Loucy (cell line): ENCODE data around the gene SIGLEC7.

Source experiments
- H2AFZ ChIP-seq: fragments of 200-600 bp; sonication (generic); 2 replicates; pipeline ENCODE4 v1.6.0; 2016; ENCODE audit warnings: antibody characterized with exemption, mild to moderate bottlenecking, low read length, moderate library complexity
- H3F3A ChIP-seq: fragments of 200-600 bp; 2 replicates; pipeline ENCODE4 v1.6.0; 2016; ENCODE audit warnings: antibody characterized with exemption, low read depth, mild to moderate bottlenecking
- H3K27me3 ChIP-seq: fragments of 200-600 bp; sonication (generic); 2 replicates; pipeline ENCODE4 v1.6.1; 2014; ENCODE audit warnings: low read length, mild to moderate bottlenecking; ENCODE audit not compliant: insufficient read depth, poor library complexity, severe bottlenecking
- H3K36me3 ChIP-seq: fragments of 200-600 bp; sonication (generic); 2 replicates; pipeline ENCODE4 v1.6.1; 2016; ENCODE audit warnings: low read length; ENCODE audit not compliant: insufficient read depth
- H3K4me1 ChIP-seq: fragments of 200-600 bp; sonication (generic); 2 replicates; pipeline ENCODE4 v1.5.1; 2014; ENCODE audit warnings: low read length, mild to moderate bottlenecking; ENCODE audit not compliant: insufficient read depth, poor library complexity, severe bottlenecking
- H3K4me2 ChIP-seq: fragments of 200-600 bp; sonication (generic); 2 replicates; pipeline ENCODE4 v1.6.0; 2014; ENCODE audit warnings: antibody characterized with exemption, low read length, low read depth, mild to moderate bottlenecking; ENCODE audit not compliant: poor library complexity, severe bottlenecking
- H3K4me3 ChIP-seq: fragments of 200-600 bp; sonication (generic); 2 replicates; pipeline ENCODE4 v1.5.1; 2014; ENCODE audit warnings: low read length, mild to moderate bottlenecking, mixed read lengths; ENCODE audit not compliant: poor library complexity, severe bottlenecking
- H3K79me2 ChIP-seq: fragments of 200-600 bp; sonication (generic); 2 replicates; pipeline ENCODE4 v1.6.1; 2014; ENCODE audit warnings: low read length; ENCODE audit not compliant: insufficient read depth
- H3K9ac ChIP-seq: fragments of 200-600 bp; sonication (generic); 2 replicates; pipeline ENCODE4 v1.6.0; 2014; ENCODE audit warnings: mild to moderate bottlenecking, low read depth, low read length, moderate library complexity; ENCODE audit not compliant: poor library complexity, severe bottlenecking
- H3K9me2 ChIP-seq: fragments of 200-600 bp; sonication (generic); replicated peaks from 2 replicates; pipeline ENCODE4 v1.6.1; 2016; ENCODE audit warnings: low read depth, low read length, mixed read lengths
- H3K9me3 ChIP-seq: fragments of 200-600 bp; sonication (generic); 2 replicates; pipeline ENCODE4 v1.6.1; 2014; ENCODE audit warnings: mild to moderate bottlenecking, antibody characterized with exemption, low read length, low read depth; ENCODE audit not compliant: insufficient read depth
- H4K20me1 ChIP-seq: fragments of 200-600 bp; sonication (generic); 2 replicates; pipeline ENCODE4 v1.6.0; 2014; ENCODE audit warnings: antibody characterized with exemption, low read length, mild to moderate bottlenecking; ENCODE audit not compliant: insufficient read depth, poor library complexity, severe bottlenecking
- EZH2phosphoT487 ChIP-seq: fragments of 200-600 bp; IDR thresholded peaks from 2 replicates; pipeline ENCODE4 v1.6.1; 2018; ENCODE audit warnings: antibody characterized with exemption, mild to moderate bottlenecking, moderate library complexity, borderline replicate concordance
- TF ChIP-seq, protein P1 (sequence below): fragments of 200-600 bp; sonication (generic); conservative IDR thresholded peaks from 2 replicates; pipeline ENCODE4 v1.5.1; 2014; ENCODE audit warnings: mild to moderate bottlenecking, antibody characterized with exemption, low read length

The SIGLEC7 gene

DNA sequence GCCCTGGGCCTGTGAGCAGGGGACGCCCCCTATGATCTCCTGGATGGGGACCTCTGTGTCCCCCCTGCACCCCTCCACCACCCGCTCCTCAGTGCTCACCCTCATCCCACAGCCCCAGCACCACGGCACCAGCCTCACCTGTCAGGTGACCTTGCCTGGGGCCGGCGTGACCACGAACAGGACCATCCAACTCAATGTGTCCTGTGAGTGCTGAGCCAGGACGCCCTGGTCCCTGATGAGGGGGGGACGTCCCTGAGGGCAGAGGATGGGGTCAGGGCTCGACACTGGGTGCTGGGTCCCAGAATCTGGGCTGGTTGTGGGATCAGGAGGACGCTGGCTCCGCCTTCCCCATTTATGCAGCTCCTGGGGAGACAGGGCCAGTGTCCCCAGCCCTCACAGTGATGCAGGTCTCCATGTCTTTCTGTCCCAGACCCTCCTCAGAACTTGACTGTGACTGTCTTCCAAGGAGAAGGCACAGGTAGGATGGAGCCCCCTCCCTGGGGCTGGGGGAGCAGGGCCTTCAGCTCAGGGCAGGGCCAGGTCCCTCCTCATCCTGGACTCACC is 2.5 kb downstream of the SIGLEC7 start:
- TF ChIP-seq, protein P1, sequence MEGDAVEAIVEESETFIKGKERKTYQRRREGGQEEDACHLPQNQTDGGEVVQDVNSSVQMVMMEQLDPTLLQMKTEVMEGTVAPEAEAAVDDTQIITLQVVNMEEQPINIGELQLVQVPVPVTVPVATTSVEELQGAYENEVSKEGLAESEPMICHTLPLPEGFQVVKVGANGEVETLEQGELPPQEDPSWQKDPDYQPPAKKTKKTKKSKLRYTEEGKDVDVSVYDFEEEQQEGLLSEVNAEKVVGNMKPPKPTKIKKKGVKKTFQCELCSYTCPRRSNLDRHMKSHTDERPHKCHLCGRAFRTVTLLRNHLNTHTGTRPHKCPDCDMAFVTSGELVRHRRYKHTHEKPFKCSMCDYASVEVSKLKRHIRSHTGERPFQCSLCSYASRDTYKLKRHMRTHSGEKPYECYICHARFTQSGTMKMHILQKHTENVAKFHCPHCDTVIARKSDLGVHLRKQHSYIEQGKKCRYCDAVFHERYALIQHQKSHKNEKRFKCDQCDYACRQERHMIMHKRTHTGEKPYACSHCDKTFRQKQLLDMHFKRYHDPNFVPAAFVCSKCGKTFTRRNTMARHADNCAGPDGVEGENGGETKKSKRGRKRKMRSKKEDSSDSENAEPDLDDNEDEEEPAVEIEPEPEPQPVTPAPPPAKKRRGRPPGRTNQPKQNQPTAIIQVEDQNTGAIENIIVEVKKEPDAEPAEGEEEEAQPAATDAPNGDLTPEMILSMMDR: no peak
- no peak for TF ChIP-seq EZH2phosphoT487
- no peaks in the 10 kb centered on the region for H3K27me3 ChIP-seq
- H3K4me2 ChIP-seq: no peak overlapping the region
- no peaks in the 10 kb centered on the region for H3K9me2 ChIP-seq
- H3K4me3 ChIP-seq: no peak overlapping the region
- H3K36me3 ChIP-seq: no peaks in the 10 kb centered on the region
- H3K4me1 ChIP-seq: no peaks in the 10 kb centered on the region
- no peaks in the 10 kb centered on the region for H4K20me1 ChIP-seq
- no peaks in the 10 kb centered on the region for H3K79me2 ChIP-seq
- no peak overlapping the region for H3K9ac ChIP-seq
- H3F3A ChIP-seq: no peaks in the 10 kb centered on the region
- no peak overlapping the region for H2AFZ ChIP-seq
- H3K9me3 ChIP-seq: no peaks in the 10 kb centered on the region

- Histone ChIP-seq H3K36me3 (no peaks in the 10 kb centered on the region), H2AFZ (no peak overlapping the region), H3F3A (no peaks in the 10 kb centered on the region), H3K79me2 (no peaks in the 10 kb centered on the region), H3K4me1 (no peaks in the 10 kb centered on the region), H3K9ac (no peak overlapping the region), H3K4me3 (no peak overlapping the region), H3K27me3 (no peaks in the 10 kb centered on the region), H4K20me1 (no peaks in the 10 kb centered on the region), H3K9me2 (no peaks in the 10 kb centered on the region), H3K4me2 (no peak overlapping the region), H3K9me3 (no peaks in the 10 kb centered on the region)
- TF ChIP-seq EZH2phosphoT487: no peak
- TF ChIP-seq, protein P1: no peak
These were observed 3.9 kb downstream of the SIGLEC7 start for GRCh38 chr19:51145916-51146493.

DNA sequence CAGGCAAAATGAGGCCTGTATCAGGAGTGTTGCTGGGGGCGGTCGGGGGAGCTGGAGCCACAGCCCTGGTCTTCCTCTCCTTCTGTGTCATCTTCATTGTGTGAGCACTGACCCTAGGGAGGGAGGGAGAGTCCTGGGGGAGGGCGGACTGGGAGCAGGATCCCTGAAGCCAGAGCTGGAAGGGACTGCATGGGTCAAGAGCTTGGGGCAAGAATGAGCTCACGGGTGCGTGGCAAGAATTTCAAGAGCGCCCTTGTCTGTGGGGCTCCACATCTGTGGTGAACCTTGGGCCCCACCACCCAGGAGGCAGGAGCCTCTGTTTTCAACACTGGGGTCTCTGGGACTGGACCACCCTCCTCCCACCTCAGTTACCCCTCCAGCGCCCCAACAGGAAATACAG is 4.7 kb downstream of the SIGLEC7 start:
- H3K9me2 ChIP-seq: no peaks in the 10 kb centered on the region
- no peaks in the 10 kb centered on the region for H4K20me1 ChIP-seq
- no peak overlapping the region for H3K4me3 ChIP-seq
- TF ChIP-seq, protein P1: no peak
- TF ChIP-seq EZH2phosphoT487: no peak
- H3F3A ChIP-seq: no peaks in the 10 kb centered on the region
- H3K4me2 ChIP-seq: no peak overlapping the region
- H3K4me1 ChIP-seq: no peaks in the 10 kb centered on the region
- no peaks in the 10 kb centered on the region for H3K36me3 ChIP-seq
- H3K9ac ChIP-seq: no peak overlapping the region
- H2AFZ ChIP-seq: no peak overlapping the region
- H3K9me3 ChIP-seq: no peaks in the 10 kb centered on the region
- H3K79me2 ChIP-seq: no peaks in the 10 kb centered on the region
- no peaks in the 10 kb centered on the region for H3K27me3 ChIP-seq
